Measurements from ENCODE around the gene ZNF423.

DNA sequence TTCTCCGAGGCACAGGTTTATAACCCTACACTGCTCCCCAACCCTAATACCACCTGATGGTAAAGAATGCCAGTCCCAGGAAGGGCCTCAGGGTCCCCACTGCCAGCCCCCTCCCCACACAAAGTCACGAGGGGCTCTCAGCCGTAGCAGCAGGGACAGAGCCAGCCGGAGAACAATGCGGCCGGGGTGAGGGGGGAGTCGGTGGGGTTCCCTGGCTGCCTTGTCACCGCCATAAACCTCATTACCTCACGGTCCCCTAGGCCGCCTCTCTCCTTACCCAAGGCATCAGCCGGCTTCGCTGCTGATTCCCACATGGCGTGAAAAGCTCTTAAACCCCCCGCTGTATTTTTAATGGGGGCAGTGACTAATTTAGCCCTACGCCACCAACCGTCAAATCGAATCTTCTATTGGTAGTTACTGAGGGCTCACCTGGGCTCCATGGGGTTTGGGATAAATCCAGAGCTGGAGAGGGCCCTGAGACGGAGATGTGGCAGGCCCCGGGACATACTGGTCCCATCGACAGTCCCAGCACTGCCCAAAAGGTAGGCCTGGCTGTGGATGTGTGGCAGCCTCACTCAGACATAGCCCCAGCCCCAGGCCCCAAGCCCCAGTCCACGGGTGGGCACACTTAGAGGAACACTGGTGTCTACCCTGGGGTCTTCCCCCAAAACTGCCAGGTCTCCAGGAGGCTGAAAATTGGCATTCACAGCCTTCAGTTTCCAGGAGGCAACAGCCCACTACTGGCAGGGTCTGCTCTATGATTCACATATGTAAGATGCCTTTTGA is 367.0 kb downstream of the ZNF423 start:
- no peak for TF ChIP-seq POLR2AphosphoS5 (IDR thresholded peaks at IDR 0.05; ENCODE audit: low read depth, low read length)
- TF ChIP-seq, protein P1, sequence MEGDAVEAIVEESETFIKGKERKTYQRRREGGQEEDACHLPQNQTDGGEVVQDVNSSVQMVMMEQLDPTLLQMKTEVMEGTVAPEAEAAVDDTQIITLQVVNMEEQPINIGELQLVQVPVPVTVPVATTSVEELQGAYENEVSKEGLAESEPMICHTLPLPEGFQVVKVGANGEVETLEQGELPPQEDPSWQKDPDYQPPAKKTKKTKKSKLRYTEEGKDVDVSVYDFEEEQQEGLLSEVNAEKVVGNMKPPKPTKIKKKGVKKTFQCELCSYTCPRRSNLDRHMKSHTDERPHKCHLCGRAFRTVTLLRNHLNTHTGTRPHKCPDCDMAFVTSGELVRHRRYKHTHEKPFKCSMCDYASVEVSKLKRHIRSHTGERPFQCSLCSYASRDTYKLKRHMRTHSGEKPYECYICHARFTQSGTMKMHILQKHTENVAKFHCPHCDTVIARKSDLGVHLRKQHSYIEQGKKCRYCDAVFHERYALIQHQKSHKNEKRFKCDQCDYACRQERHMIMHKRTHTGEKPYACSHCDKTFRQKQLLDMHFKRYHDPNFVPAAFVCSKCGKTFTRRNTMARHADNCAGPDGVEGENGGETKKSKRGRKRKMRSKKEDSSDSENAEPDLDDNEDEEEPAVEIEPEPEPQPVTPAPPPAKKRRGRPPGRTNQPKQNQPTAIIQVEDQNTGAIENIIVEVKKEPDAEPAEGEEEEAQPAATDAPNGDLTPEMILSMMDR (IDR thresholded peaks at IDR 0.05), result no peak
- no peak for TF ChIP-seq REST (IDR thresholded peaks at IDR 0.05; ENCODE audit: insufficient read depth in 1 of 2, low read depth in 2 of 2, low read length in 1 of 2)
- no peak for TF ChIP-seq SIN3A (IDR thresholded peaks at IDR 0.05; ENCODE audit: borderline replicate concordance, insufficient read depth, low read depth, low read length)
- TF ChIP-seq TCF7L2 (IDR thresholded peaks at IDR 0.05; ENCODE audit: low read depth, low read length), result no peak
